ENCODE data around the gene FAM237A. TPM values are rescaled to one million over a fixed set of nuclear protein-coding genes. Genes with fewer than 3 reads are reported as not detected.

Gene FAM237A
- polyA plus RNA-seq, 1 of the 3 experiments (the other 2 are of a cell fraction) = not detected

- Histone ChIP-seq H3K9me2 (no peaks in the 10 kb centered on the region), H3K27ac (ENCODE audit: low read depth in 2 of 2, low read length in 1 of 2) (no peak overlapping the region), H3K27me3 (ENCODE audit: insufficient read depth) (no peaks in the 10 kb centered on the region), H4K20me1 (ENCODE audit: insufficient read depth) (no peaks in the 10 kb centered on the region), H3F3A (replicated peaks; ENCODE audit: insufficient read depth) (no peaks in the 10 kb centered on the region), H3K4me3 (ENCODE audit: low read depth in 2 of 2, low read length in 1 of 2) (no peak overlapping the region), H3K9me3 (no peaks in the 10 kb centered on the region), H3K9ac (no peak overlapping the region), H3K36me3 (replicated peaks in 1 of 2; ENCODE audit: control insufficient read depth in 1 of 2, insufficient read depth in 2 of 2, low read length in 1 of 2) (no peaks in the 10 kb centered on the region), H3K4me2 (no peak overlapping the region), H3K4me1 (ENCODE audit: control insufficient read depth in 1 of 2, insufficient read depth in 2 of 2, low read depth in 1 of 2, low read length in 1 of 2) (no peaks in the 10 kb centered on the region; a peak in 1 of 4 replicates), H3K79me2 (ENCODE audit: insufficient read depth) (no peaks in the 10 kb centered on the region), H2AFZ (ENCODE audit: low read depth) (no peak overlapping the region)
- TF ChIP-seq NRF1 (IDR thresholded peaks at IDR 0.05; ENCODE audit: low read depth, low read length) = no peak
- no peak for TF ChIP-seq TEAD4 (IDR thresholded peaks at IDR 0.05; ENCODE audit: borderline replicate concordance, insufficient read depth)
- TF ChIP-seq IRF3 (IDR thresholded peaks at IDR 0.05; ENCODE audit: low read depth, low read length) = no peak
- TF ChIP-seq, protein P1, sequence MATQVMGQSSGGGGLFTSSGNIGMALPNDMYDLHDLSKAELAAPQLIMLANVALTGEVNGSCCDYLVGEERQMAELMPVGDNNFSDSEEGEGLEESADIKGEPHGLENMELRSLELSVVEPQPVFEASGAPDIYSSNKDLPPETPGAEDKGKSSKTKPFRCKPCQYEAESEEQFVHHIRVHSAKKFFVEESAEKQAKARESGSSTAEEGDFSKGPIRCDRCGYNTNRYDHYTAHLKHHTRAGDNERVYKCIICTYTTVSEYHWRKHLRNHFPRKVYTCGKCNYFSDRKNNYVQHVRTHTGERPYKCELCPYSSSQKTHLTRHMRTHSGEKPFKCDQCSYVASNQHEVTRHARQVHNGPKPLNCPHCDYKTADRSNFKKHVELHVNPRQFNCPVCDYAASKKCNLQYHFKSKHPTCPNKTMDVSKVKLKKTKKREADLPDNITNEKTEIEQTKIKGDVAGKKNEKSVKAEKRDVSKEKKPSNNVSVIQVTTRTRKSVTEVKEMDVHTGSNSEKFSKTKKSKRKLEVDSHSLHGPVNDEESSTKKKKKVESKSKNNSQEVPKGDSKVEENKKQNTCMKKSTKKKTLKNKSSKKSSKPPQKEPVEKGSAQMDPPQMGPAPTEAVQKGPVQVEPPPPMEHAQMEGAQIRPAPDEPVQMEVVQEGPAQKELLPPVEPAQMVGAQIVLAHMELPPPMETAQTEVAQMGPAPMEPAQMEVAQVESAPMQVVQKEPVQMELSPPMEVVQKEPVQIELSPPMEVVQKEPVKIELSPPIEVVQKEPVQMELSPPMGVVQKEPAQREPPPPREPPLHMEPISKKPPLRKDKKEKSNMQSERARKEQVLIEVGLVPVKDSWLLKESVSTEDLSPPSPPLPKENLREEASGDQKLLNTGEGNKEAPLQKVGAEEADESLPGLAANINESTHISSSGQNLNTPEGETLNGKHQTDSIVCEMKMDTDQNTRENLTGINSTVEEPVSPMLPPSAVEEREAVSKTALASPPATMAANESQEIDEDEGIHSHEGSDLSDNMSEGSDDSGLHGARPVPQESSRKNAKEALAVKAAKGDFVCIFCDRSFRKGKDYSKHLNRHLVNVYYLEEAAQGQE (IDR thresholded peaks at IDR 0.05; ENCODE audit: low read depth, low read length) = no peak
- TF ChIP-seq FOXJ3 (CRISPR knock-in tag; IDR thresholded peaks at IDR 0.05) = no peak
- no peak for TF ChIP-seq EZH2phosphoT487 (IDR thresholded peaks at IDR 0.05; ENCODE audit: borderline replicate concordance, low read depth)
- TF ChIP-seq NFIC (IDR thresholded peaks at IDR 0.05; ENCODE audit: borderline replicate concordance) = no peak
- no peak for TF ChIP-seq ZBTB33 (IDR thresholded peaks at IDR 0.05; ENCODE audit: borderline replicate concordance, low read depth)
- no peak for TF ChIP-seq PBX3 (IDR thresholded peaks at IDR 0.05)
- TF ChIP-seq GATA2 (CRISPR knock-in tag; IDR thresholded peaks at IDR 0.05) = no peak
- no peak for TF ChIP-seq FOSL2 (IDR thresholded peaks at IDR 0.05; ENCODE audit: borderline replicate concordance, low read depth)
- no peak for TF ChIP-seq TAF1 (IDR thresholded peaks at IDR 0.05; ENCODE audit: borderline replicate concordance, low read depth, low read length)
- TF ChIP-seq EP300 (IDR thresholded peaks at IDR 0.05; ENCODE audit: borderline replicate concordance in 1 of 2, low read depth in 1 of 2, low read length in 1 of 2) = no peak
- TF ChIP-seq POLR2AphosphoS5 (IDR thresholded peaks at IDR 0.05; ENCODE audit: low read depth, low read length) = no peak
- no peak for TF ChIP-seq YY1 (IDR thresholded peaks at IDR 0.05; ENCODE audit: low read depth)
- no peak for TF ChIP-seq MXI1 (IDR thresholded peaks at IDR 0.05; ENCODE audit: low read depth, low read length)
- ChIA-PET POLR2A (no interaction called here), CTCF (interaction anchor here (1.0 to 1.2 kb wide), 2 partner anchors 8 to 10 kb away, joined by 3 read pairs; no protein-coding TSS in a partner anchor)
- 63% methylated on average over 6 of the region's 6 CpGs for WGBS (ENCODE audit: low lambda C conversion rate)
- no peak for DNase-seq
Measured at GRCh38 chr2:206614811-206615210, 27.5 kb upstream of the FAM237A start.

All from SK-N-SH (cell line).